ENCODE results near the gene PTGFR. TPM values are rescaled to one million over a fixed set of nuclear protein-coding genes. Genes with fewer than 3 reads are reported as not detected.

Gene PTGFR
- total and polyA plus RNA-seq, 11 donors = 0.15 to 3.6 (median 0.37) TPM

DNA sequence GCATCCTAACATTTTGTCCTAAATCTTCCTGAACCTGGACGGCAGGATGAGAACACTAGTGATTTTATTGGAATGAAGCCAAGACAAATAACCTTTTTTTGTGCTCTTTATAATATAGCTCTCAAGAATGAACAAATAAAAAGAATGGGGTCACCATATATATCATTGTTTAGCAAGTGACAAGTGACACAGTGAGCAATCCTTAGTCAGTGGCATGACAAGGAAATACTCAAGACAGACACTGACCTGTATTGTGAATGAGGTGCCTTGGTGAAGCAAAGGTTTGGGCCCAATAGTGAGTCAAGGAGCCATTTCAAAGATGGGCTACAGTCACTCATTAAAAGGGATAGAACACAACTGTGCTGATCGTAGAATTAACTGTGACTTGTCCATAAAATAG, 35.7 kb downstream of the PTGFR start:
- no peaks in the 10 kb centered on the region for H3K9me3 ChIP-seq
- no peak overlapping the region for H3K27ac ChIP-seq
- DNase-seq (no peak), ATAC-seq (no peak)
- H3K4me1 ChIP-seq = no peaks in the 10 kb centered on the region
- no peak overlapping the region for H3K4me3 ChIP-seq
- intact Hi-C loops (cut with DNase I) = no loop called here
- WGBS, 4 donors = 63 to 72% (median 70%) methylated on average over 2 of the region's 2 CpGs
- H3K36me3 ChIP-seq = no peaks in the 10 kb centered on the region
- TF ChIP-seq POLR2A (IDR thresholded peaks at IDR 0.05) = no peak
- TF ChIP-seq, protein P1, sequence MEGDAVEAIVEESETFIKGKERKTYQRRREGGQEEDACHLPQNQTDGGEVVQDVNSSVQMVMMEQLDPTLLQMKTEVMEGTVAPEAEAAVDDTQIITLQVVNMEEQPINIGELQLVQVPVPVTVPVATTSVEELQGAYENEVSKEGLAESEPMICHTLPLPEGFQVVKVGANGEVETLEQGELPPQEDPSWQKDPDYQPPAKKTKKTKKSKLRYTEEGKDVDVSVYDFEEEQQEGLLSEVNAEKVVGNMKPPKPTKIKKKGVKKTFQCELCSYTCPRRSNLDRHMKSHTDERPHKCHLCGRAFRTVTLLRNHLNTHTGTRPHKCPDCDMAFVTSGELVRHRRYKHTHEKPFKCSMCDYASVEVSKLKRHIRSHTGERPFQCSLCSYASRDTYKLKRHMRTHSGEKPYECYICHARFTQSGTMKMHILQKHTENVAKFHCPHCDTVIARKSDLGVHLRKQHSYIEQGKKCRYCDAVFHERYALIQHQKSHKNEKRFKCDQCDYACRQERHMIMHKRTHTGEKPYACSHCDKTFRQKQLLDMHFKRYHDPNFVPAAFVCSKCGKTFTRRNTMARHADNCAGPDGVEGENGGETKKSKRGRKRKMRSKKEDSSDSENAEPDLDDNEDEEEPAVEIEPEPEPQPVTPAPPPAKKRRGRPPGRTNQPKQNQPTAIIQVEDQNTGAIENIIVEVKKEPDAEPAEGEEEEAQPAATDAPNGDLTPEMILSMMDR (IDR thresholded peaks at IDR 0.05) = no peak
- H3K27me3 ChIP-seq = no peaks in the 10 kb centered on the region

DNA sequence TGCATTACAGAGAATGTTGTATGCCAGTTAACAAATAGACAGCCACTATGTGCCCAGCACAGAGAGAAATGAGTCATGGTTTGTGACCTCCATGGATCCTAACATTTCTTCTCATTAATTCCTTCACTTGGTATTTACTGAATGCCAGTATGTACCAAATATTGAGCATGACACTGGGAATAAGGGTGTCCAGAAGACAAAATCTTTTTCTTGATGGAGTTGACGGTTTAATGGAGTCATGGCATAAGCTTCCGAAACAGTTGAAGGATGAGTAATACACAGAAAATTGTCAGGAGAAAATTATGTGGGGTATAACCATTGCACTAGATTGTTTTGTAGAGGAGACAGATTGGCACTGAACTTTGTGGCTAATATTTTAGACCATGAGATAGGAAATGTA, 36.9 kb downstream of the PTGFR start:
- Histone ChIP-seq H3K27me3 (no peaks in the 10 kb centered on the region), H3K9me3 (no peaks in the 10 kb centered on the region), H3K4me3 (no peak overlapping the region), H3K27ac (no peak overlapping the region), H3K4me1 (no peaks in the 10 kb centered on the region), H3K36me3 (no peaks in the 10 kb centered on the region)
- no peak for TF ChIP-seq POLR2A (IDR thresholded peaks at IDR 0.05)
- TF ChIP-seq, protein P1 (IDR thresholded peaks at IDR 0.05) = no peak
- intact Hi-C loops (cut with DNase I) = no loop called here
- ATAC-seq = no peak
- DNase-seq = no peak
- WGBS, 4 donors = 89 to 93% (median 91%) methylated on average over 2 of the region's 2 CpGs

DNA sequence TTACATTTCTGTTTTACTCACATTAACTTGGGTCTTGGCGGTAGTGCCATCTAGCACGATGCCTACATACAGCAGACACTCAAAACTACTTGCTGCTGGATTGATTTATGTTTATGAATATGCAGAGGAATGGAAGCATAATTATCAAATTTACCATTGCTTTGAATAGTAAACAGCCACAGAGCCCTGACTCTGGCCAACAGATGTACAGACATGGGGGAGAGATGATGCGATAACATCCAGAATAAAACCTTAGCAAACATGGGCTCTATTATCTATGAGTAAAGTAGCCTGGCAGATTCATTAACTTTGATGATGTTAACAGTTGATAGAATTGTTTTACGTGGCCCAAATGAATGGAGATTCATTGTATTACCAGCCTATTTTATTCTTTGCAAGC, 42.8 kb downstream of the PTGFR start:
- 82 to 88% (median 86%) methylated on average over 4 of the region's 4 CpGs for WGBS, 4 donors
- Histone ChIP-seq H3K4me1 (no peaks in the 10 kb centered on the region), H3K27ac (no peak overlapping the region), H3K4me3 (no peak overlapping the region), H3K27me3 (no peaks in the 10 kb centered on the region), H3K36me3 (no peaks in the 10 kb centered on the region), H3K9me3 (no peaks in the 10 kb centered on the region)
- DNase-seq (no peak), ATAC-seq (no peak)
- TF ChIP-seq POLR2A (IDR thresholded peaks at IDR 0.05) = no peak
- intact Hi-C loops (cut with DNase I) = no loop called here

DNA sequence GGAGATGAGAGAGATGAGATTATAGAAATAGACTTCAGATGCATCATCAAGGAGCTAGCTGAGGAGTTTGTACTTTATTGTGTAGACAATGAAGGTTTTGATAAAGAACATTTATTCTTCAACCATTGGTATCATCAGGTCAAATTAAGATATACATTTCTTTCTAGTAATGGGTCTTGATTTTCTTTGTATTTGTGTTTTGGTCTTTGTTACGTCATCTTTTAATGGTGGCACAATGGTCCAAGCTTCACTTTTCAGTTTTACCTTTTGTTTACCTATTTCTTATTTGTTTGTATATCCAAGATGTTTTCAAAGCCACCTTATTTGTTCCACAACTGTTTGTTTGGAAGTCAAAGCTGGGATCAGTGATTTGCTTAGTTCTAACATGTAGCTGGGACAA, 44.5 kb downstream of the PTGFR start:
- no peak overlapping the region for H3K27ac ChIP-seq
- intact Hi-C loops (cut with DNase I) = no loop called here
- WGBS, 4 donors = 81 to 84% (median 82%) methylated on average over 1 of the region's 1 CpG
- H3K36me3 ChIP-seq = no peaks in the 10 kb centered on the region
- no peak for DNase-seq
- H3K4me3 ChIP-seq = no peak overlapping the region
- TF ChIP-seq POLR2A (IDR thresholded peaks at IDR 0.05) = no peak
- TF ChIP-seq, protein P1 (IDR thresholded peaks at IDR 0.05) = no peak
- no peaks in the 10 kb centered on the region for H3K4me1 ChIP-seq
- H3K9me3 ChIP-seq = no peaks in the 10 kb centered on the region
- no peaks in the 10 kb centered on the region for H3K27me3 ChIP-seq
- ATAC-seq = no peak

DNA sequence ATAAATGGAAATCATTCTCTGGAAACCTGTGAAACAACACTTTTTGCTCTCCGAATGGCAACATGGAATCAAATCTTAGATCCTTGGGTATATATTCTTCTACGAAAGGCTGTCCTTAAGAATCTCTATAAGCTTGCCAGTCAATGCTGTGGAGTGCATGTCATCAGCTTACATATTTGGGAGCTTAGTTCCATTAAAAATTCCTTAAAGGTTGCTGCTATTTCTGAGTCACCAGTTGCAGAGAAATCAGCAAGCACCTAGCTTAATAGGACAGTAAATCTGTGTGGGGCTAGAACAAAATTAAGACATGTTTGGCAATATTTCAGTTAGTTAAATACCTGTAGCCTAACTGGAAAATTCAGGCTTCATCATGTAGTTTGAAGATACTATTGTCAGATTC, 45.7 kb downstream of the PTGFR start:
- Histone ChIP-seq H3K9me3 (peaks cover 0 to 4% (median 0%) of the 10 kb centered on the region in 12 donors), H3K4me3 (no peak overlapping the region), H3K4me1 (no peaks in the 10 kb centered on the region), H3K27me3 (no peaks in the 10 kb centered on the region), H3K27ac (no peak overlapping the region), H3K36me3 (no peaks in the 10 kb centered on the region)
- TF ChIP-seq, protein P1 (IDR thresholded peaks at IDR 0.05) = no peak
- TF ChIP-seq POLR2A (IDR thresholded peaks at IDR 0.05) = no peak
- DNase-seq = no peak
- 80 to 90% (median 86%) methylated on average over 2 of the region's 2 CpGs for WGBS, 4 donors
- intact Hi-C loops (cut with DNase I) = no loop called here
- no peak for ATAC-seq

Data from heart left ventricle (tissue), 16 donors.